ENCODE measurements around the gene CMA1. TPM values are rescaled to one million over a fixed set of nuclear protein-coding genes. Genes with fewer than 3 reads are reported as not detected.

CMA1 gene
- total RNA-seq: not detected in 2 replicates

GRCh38 chr14:24508155-24508840 is at the start of gene CMA1:
CMA1 (minus strand) TSS chr14:24508265; CDS start chr14:24508235, 30 bp downstream.

Other genes starting within 250 kb of the CMA1 start
- gene TGM1, start 245.1 kb downstream of the CMA1 start, total RNA-seq: 33.4 and 35.4 TPM in 2 replicates
- gene RABGGTA, start 236.7 kb downstream of the CMA1 start, total RNA-seq: 51.1 and 51.4 TPM in 2 replicates
- gene DHRS1, start 208.5 kb downstream of the CMA1 start, total RNA-seq: 27.1 and 27.9 TPM in 2 replicates
- gene NOP9, start 208.4 kb downstream of the CMA1 start, total RNA-seq: 20.4 and 30.3 TPM in 2 replicates
- gene CIDEB, start 200.3 kb downstream of the CMA1 start, total RNA-seq: 9.0 and 11.0 TPM in 2 replicates
- gene LTB4R2, start 198.1 kb downstream of the CMA1 start, total RNA-seq: 6.3 and 6.8 TPM in 2 replicates
- gene LTB4R, start 196.8 kb downstream of the CMA1 start, total RNA-seq: 2.4 and 3.1 TPM in 2 replicates
- gene ADCY4, start 173.2 kb downstream of the CMA1 start, total RNA-seq: 2.0 and 2.7 TPM in 2 replicates
- gene RIPK3, start 168.3 kb downstream of the CMA1 start, total RNA-seq: 7.5 and 13.0 TPM in 2 replicates
- gene NFATC4, start 140.1 kb downstream of the CMA1 start, total RNA-seq: 41.8 and 59.3 TPM in 2 replicates
- gene NYNRIN, start 109.3 kb downstream of the CMA1 start, total RNA-seq: 116 and 153 TPM in 2 replicates
- 0.87 and 2.4 TPM in 2 replicates for gene CBLN3, start 78.6 kb downstream of the CMA1 start, total RNA-seq
- 143 and 152 TPM in 2 replicates for gene KHNYN, start 78.3 kb downstream of the CMA1 start, total RNA-seq
- 14.1 and 23.2 TPM in 2 replicates for gene SDR39U1, start 65.5 kb downstream of the CMA1 start, total RNA-seq
- not detected in 2 replicates for gene CTSG, start 68.0 kb upstream of the CMA1 start, total RNA-seq
- not detected in 2 replicates for gene GZMH, start 101.4 kb upstream of the CMA1 start, total RNA-seq
- not detected in 2 replicates for gene GZMB, start 125.9 kb upstream of the CMA1 start, total RNA-seq

Measured in placental epithelial cell (primary cell).